ENCODE measurements around the gene BIN1. TPM values are rescaled to one million over a fixed set of nuclear protein-coding genes. Genes with fewer than 3 reads are reported as not detected.

Gene BIN1
- total RNA-seq, 2 donors from 2014 or later, result 84.0 to 110 TPM

- peaks cover 36% of the 10 kb centered on the region for H3K4me1 Mint-ChIP-seq
- ATAC-seq (replicated peaks), result peak; percentile 37
Measured at GRCh38 chr2:127081826-127082633, 24.9 kb downstream of the BIN1 start.

GRCh38 chr2:127080938-127081755 lies 25.8 kb downstream of the BIN1 start:
- peaks cover 18% of the 10 kb centered on the region for H3K36me3 Mint-ChIP-seq (ENCODE audit: low read depth)
- no peaks in the 10 kb centered on the region for H3K9me3 Mint-ChIP-seq
- H3K4me3 Mint-ChIP-seq, result peak overlapping the region; percentile 70
- peak overlapping the region; percentile 70 for H3K27ac Mint-ChIP-seq
- H3K4me1 Mint-ChIP-seq, result peaks cover 41% of the 10 kb centered on the region
- no peaks in the 10 kb centered on the region for H3K27me3 Mint-ChIP-seq
- ATAC-seq (replicated peaks), result peak; percentile 68

More at GRCh38 chr2:127081826-127082633, 24.9 kb downstream of the BIN1 start:
- Mint-ChIP-seq H3K9me3 (no peaks in the 10 kb centered on the region), H3K27ac (peak overlapping the region; percentile 70), H3K4me3 (peak overlapping the region; percentile 70), H3K36me3 (ENCODE audit: low read depth) (peaks cover 11% of the 10 kb centered on the region), H3K27me3 (no peaks in the 10 kb centered on the region)

GRCh38 chr2:127080226-127080937 lies 26.6 kb downstream of the BIN1 start:
- Mint-ChIP-seq H3K27ac (peak overlapping the region; percentile 70), H3K36me3 (ENCODE audit: low read depth) (peaks cover 23% of the 10 kb centered on the region), H3K4me1 (peaks cover 42% of the 10 kb centered on the region), H3K9me3 (no peaks in the 10 kb centered on the region), H3K4me3 (peak overlapping the region; percentile 70), H3K27me3 (no peaks in the 10 kb centered on the region)
- peak; percentile 56 for ATAC-seq (replicated peaks)

GRCh38 chr2:127079358-127079920 lies 27.5 kb downstream of the BIN1 start:
- no peaks in the 10 kb centered on the region for H3K9me3 Mint-ChIP-seq
- H3K27me3 Mint-ChIP-seq, result no peaks in the 10 kb centered on the region
- peak overlapping the region; percentile 70 for H3K4me3 Mint-ChIP-seq
- H3K4me1 Mint-ChIP-seq, result peaks cover 39% of the 10 kb centered on the region
- peak overlapping the region; percentile 70 for H3K27ac Mint-ChIP-seq
- H3K36me3 Mint-ChIP-seq (ENCODE audit: low read depth), result peaks cover 30% of the 10 kb centered on the region
- ATAC-seq (replicated peaks), result peak; percentile 58

- no peaks in the 10 kb centered on the region for H3K9me3 Mint-ChIP-seq
- peaks cover 36% of the 10 kb centered on the region for H3K36me3 Mint-ChIP-seq (ENCODE audit: low read depth)
- peak overlapping the region; percentile 70 for H3K4me3 Mint-ChIP-seq
- peaks cover 40% of the 10 kb centered on the region for H3K4me1 Mint-ChIP-seq
- no peaks in the 10 kb centered on the region for H3K27me3 Mint-ChIP-seq
- ATAC-seq (replicated peaks), result no peak
- H3K27ac Mint-ChIP-seq, result peak overlapping the region; percentile 70
Measured at GRCh38 chr2:127078666-127079270, 28.2 kb downstream of the BIN1 start.

GRCh38 chr2:127078028-127078427 lies 28.9 kb downstream of the BIN1 start:
- peak overlapping the region; percentile 70 for H3K27ac Mint-ChIP-seq
- H3K9me3 Mint-ChIP-seq, result no peaks in the 10 kb centered on the region
- ATAC-seq (replicated peaks), result no peak
- H3K36me3 Mint-ChIP-seq (ENCODE audit: low read depth), result peaks cover 38% of the 10 kb centered on the region
- H3K4me1 Mint-ChIP-seq, result peaks cover 36% of the 10 kb centered on the region
- H3K27me3 Mint-ChIP-seq, result no peaks in the 10 kb centered on the region
- H3K4me3 Mint-ChIP-seq, result peak overlapping the region; percentile 70

GRCh38 chr2:127076924-127077323 lies 30.0 kb downstream of the BIN1 start:
- peaks cover 48% of the 10 kb centered on the region for H3K36me3 Mint-ChIP-seq (ENCODE audit: low read depth)
- H3K4me3 Mint-ChIP-seq, result peak overlapping the region; percentile 70
- no peak for ATAC-seq (replicated peaks)
- no peaks in the 10 kb centered on the region for H3K9me3 Mint-ChIP-seq
- H3K4me1 Mint-ChIP-seq, result peaks cover 35% of the 10 kb centered on the region
- H3K27me3 Mint-ChIP-seq, result no peaks in the 10 kb centered on the region
- H3K27ac Mint-ChIP-seq, result peak overlapping the region; percentile 70

- Mint-ChIP-seq H3K9me3 (no peaks in the 10 kb centered on the region), H3K4me1 (peaks cover 37% of the 10 kb centered on the region), H3K27me3 (no peaks in the 10 kb centered on the region), H3K27ac (peak overlapping the region; percentile 70), H3K36me3 (ENCODE audit: low read depth) (peaks cover 48% of the 10 kb centered on the region), H3K4me3 (no peak overlapping the region)
- no peak for ATAC-seq (replicated peaks)
Measured at GRCh38 chr2:127076290-127076689, 30.7 kb downstream of the BIN1 start.

GRCh38 chr2:127075821-127076220 lies 31.1 kb downstream of the BIN1 start:
- Mint-ChIP-seq H3K4me1 (peaks cover 41% of the 10 kb centered on the region), H3K27ac (peak overlapping the region; percentile 70), H3K9me3 (no peaks in the 10 kb centered on the region), H3K27me3 (no peaks in the 10 kb centered on the region), H3K36me3 (ENCODE audit: low read depth) (peaks cover 51% of the 10 kb centered on the region), H3K4me3 (no peak overlapping the region)
- no peak for ATAC-seq (replicated peaks)

GRCh38 chr2:127074936-127075335 lies 32.0 kb downstream of the BIN1 start:
- peaks cover 41% of the 10 kb centered on the region for H3K4me1 Mint-ChIP-seq
- no peaks in the 10 kb centered on the region for H3K9me3 Mint-ChIP-seq
- H3K4me3 Mint-ChIP-seq, result no peak overlapping the region
- no peaks in the 10 kb centered on the region for H3K27me3 Mint-ChIP-seq
- H3K36me3 Mint-ChIP-seq (ENCODE audit: low read depth), result peaks cover 54% of the 10 kb centered on the region
- H3K27ac Mint-ChIP-seq, result peak overlapping the region; percentile 70
- ATAC-seq (replicated peaks), result no peak

GRCh38 chr2:127074358-127074757 lies 32.6 kb downstream of the BIN1 start:
- Mint-ChIP-seq H3K36me3 (ENCODE audit: low read depth) (peaks cover 58% of the 10 kb centered on the region), H3K27ac (peak overlapping the region; percentile 70), H3K4me1 (peaks cover 38% of the 10 kb centered on the region), H3K27me3 (no peaks in the 10 kb centered on the region), H3K4me3 (no peak overlapping the region), H3K9me3 (no peaks in the 10 kb centered on the region)
- no peak for ATAC-seq (replicated peaks)

GRCh38 chr2:127072970-127073369 lies 34.0 kb downstream of the BIN1 start:
- H3K27me3 Mint-ChIP-seq, result no peaks in the 10 kb centered on the region
- H3K4me1 Mint-ChIP-seq, result peaks cover 30% of the 10 kb centered on the region
- no peak for ATAC-seq (replicated peaks)
- no peak overlapping the region for H3K4me3 Mint-ChIP-seq
- H3K9me3 Mint-ChIP-seq, result no peaks in the 10 kb centered on the region
- H3K36me3 Mint-ChIP-seq (ENCODE audit: low read depth), result peaks cover 67% of the 10 kb centered on the region
- H3K27ac Mint-ChIP-seq, result peak overlapping the region; percentile 70

- Mint-ChIP-seq H3K9me3 (no peaks in the 10 kb centered on the region), H3K27ac (peak overlapping the region; percentile 80), H3K4me1 (peaks cover 30% of the 10 kb centered on the region), H3K36me3 (ENCODE audit: low read depth) (peaks cover 71% of the 10 kb centered on the region), H3K27me3 (no peaks in the 10 kb centered on the region), H3K4me3 (no peak overlapping the region)
- no peak for ATAC-seq (replicated peaks)
Measured at GRCh38 chr2:127072396-127072795, 34.6 kb downstream of the BIN1 start.
